Measurements from ENCODE around the gene TRPM2. TPM values are rescaled to one million over a fixed set of nuclear protein-coding genes. Genes with fewer than 3 reads are reported as not detected.

The TRPM2 gene
- total RNA-seq, 4 donors from 2014 or later, result 0.29 to 3.1 (median 1.8) TPM

GRCh38 chr21:44332965-44333364, 20.5 kb upstream of the TRPM2 start:
- intact Hi-C loops (cut with DNase I; ENCODE audit: low total_unique reads), result no loop called here

GRCh38 chr21:44333509-44334328, 19.7 kb upstream of the TRPM2 start:
- H3K36me3 ChIP-seq, result no peaks in the 10 kb centered on the region
- intact Hi-C loops (cut with DNase I; ENCODE audit: low total_unique reads), result no loop called here
- no peak overlapping the region for H3K4me3 ChIP-seq
- no peaks in the 10 kb centered on the region for H3K4me1 ChIP-seq
- DNase-seq, result no peak
- no peaks in the 10 kb centered on the region for H3K9me3 ChIP-seq
- H3K27ac ChIP-seq, result no peak overlapping the region
- H3K27me3 ChIP-seq, result no peaks in the 10 kb centered on the region
- no peak for TF ChIP-seq CTCF (IDR thresholded peaks at IDR 0.05)
- TF ChIP-seq POLR2A (IDR thresholded peaks at IDR 0.05), result no peak

More at GRCh38 chr21:44332965-44333364, 20.5 kb upstream of the TRPM2 start:
- no peak overlapping the region for H3K27ac ChIP-seq
- no peak overlapping the region for H3K4me3 ChIP-seq
- no peaks in the 10 kb centered on the region for H3K27me3 ChIP-seq
- H3K9me3 ChIP-seq, result no peaks in the 10 kb centered on the region
- TF ChIP-seq POLR2A (IDR thresholded peaks at IDR 0.05) (no peak), CTCF (IDR thresholded peaks at IDR 0.05) (no peak)
- H3K36me3 ChIP-seq, result no peaks in the 10 kb centered on the region
- no peak for DNase-seq
- no peaks in the 10 kb centered on the region for H3K4me1 ChIP-seq

- Histone ChIP-seq H3K27ac (no peak overlapping the region), H3K36me3 (no peaks in the 10 kb centered on the region), H3K4me1 (no peaks in the 10 kb centered on the region), H3K4me3 (no peak overlapping the region), H3K9me3 (no peaks in the 10 kb centered on the region), H3K27me3 (no peaks in the 10 kb centered on the region)
- intact Hi-C loops (cut with DNase I; ENCODE audit: low total_unique reads), result no loop called here
- TF ChIP-seq POLR2A (IDR thresholded peaks at IDR 0.05), result no peak
- TF ChIP-seq CTCF (IDR thresholded peaks at IDR 0.05), result no peak
- no peak for DNase-seq
Measured at GRCh38 chr21:44334329-44335030, 18.9 kb upstream of the TRPM2 start.

GRCh38 chr21:44335266-44336059, 18.0 kb upstream of the TRPM2 start:
- Histone ChIP-seq H3K4me3 (no peak overlapping the region), H3K4me1 (peaks cover 0 to 9% of the 10 kb centered on the region in 2 donors), H3K27me3 (no peaks in the 10 kb centered on the region), H3K27ac (no peak overlapping the region), H3K9me3 (no peaks in the 10 kb centered on the region), H3K36me3 (no peaks in the 10 kb centered on the region)
- intact Hi-C loops (cut with DNase I; ENCODE audit: low total_unique reads), result no loop called here
- no peak for TF ChIP-seq POLR2A (IDR thresholded peaks at IDR 0.05)
- no peak for TF ChIP-seq CTCF (IDR thresholded peaks at IDR 0.05)
- DNase-seq, result no peak
